Lung (tissue), 12 donors: ENCODE results near the gene ADAMTSL1. TPM values are rescaled to one million over a fixed set of nuclear protein-coding genes. Genes with fewer than 3 reads are reported as not detected.

Experiments
- ATAC-seq: fragments of 200-7000 bp; cut with Tn5 transposase; one replicate; pipeline ENCODE4 v1.9.1; 2020; ENCODE audit warnings: moderate number of reproducible peaks; ENCODE audit not compliant: insufficient read depth, low FRiP score
- DNase-seq, 3 donors: peaks; one replicate each; pipeline ENCODE4 v3.0.0-alpha.2; 2013 to 2017
- H3K27ac ChIP-seq, 2 donors: one replicate each; pipeline ENCODE4 v1.5.1; 2013; ENCODE audit warnings: mild to moderate bottlenecking in 2 of 2, moderate library complexity in 2 of 2, control low read depth in 1 of 2, inconsistent platforms in 1 of 2, low read depth in 1 of 2, low read length in 1 of 2
- H3K27me3 ChIP-seq, 3 donors: one replicate each; pipeline ENCODE4 v1.5.1; 2013; ENCODE audit warnings: low read length in 2 of 3; ENCODE audit not compliant: control insufficient read depth in 3 of 3, insufficient read depth in 3 of 3
- H3K36me3 ChIP-seq, 4 donors: one replicate each; pipeline ENCODE4 v1.5.1; 2013; ENCODE audit warnings: low read length in 4 of 4, mild to moderate bottlenecking in 1 of 4, moderate library complexity in 1 of 4; ENCODE audit not compliant: control insufficient read depth in 4 of 4, insufficient read depth in 4 of 4
- H3K4me1 ChIP-seq, 5 donors: one replicate each; pipeline ENCODE4 v1.5.1; 2013; ENCODE audit warnings: low read length in 5 of 5, mild to moderate bottlenecking in 2 of 5, moderate library complexity in 1 of 5; ENCODE audit not compliant: control insufficient read depth in 5 of 5, insufficient read depth in 5 of 5
- H3K4me3 ChIP-seq: one replicate; pipeline ENCODE4 v1.5.1; 2013; ENCODE audit warnings: mild to moderate bottlenecking, control low read depth, moderate library complexity
- H3K9ac ChIP-seq, 2 donors: one replicate each; pipeline ENCODE4 v1.5.1; 2013; ENCODE audit warnings: low read length in 2 of 2, control low read depth in 1 of 2; ENCODE audit not compliant: insufficient read depth in 1 of 2
- H3K9me3 ChIP-seq, 4 donors: one replicate each; pipeline ENCODE4 v1.5.1; 2013; ENCODE audit warnings: low read length in 3 of 4, mild to moderate bottlenecking in 1 of 4, moderate library complexity in 1 of 4; ENCODE audit not compliant: control insufficient read depth in 4 of 4, insufficient read depth in 3 of 4
- WGBS, 2 donors: extraction: QIAGEN DNeasy Blood & Tissue Kit; methylation state at CpG; one replicate each; pipeline ENCODE4 v1.1.7; 2013; 5-methylcytosine and 5-hydroxymethylcytosine counted together
- polyA plus RNA-seq, 2 donors: library from polyadenylated mRNA; stranded (reverse); fragments of 200-250 nt; gene quantifications; one replicate each; pipeline ENCODE4 v1.2.1, GENCODE V29; 2013
- total RNA-seq, 2 donors: library from RNA; depleted of rRNA in 1 of 2; stranded (reverse); fragments of >200 nt in 1 of 2; gene quantifications; one replicate each; pipeline ENCODE4 v1.2.1, GENCODE V29; 2014 to 2021
- TF ChIP-seq, protein P1 (sequence below): IDR thresholded peaks from 2 replicates; pipeline ENCODE4 v1.5.1; 2012; ENCODE audit warnings: mild to moderate bottlenecking; ENCODE audit errors: control extremely low read depth, extremely low read depth
- donor health status: control.
- donor health status: control.
- donor health status: Bipolar disorder and iron deficiency.
- donor health status: healthy.
- donor health status: DM: yes; HTN: yes; CAD: no.

ADAMTSL1 gene
- total and polyA plus RNA-seq, 4 donors: 0.25 to 36.2 (median 1.4) TPM

DNA sequence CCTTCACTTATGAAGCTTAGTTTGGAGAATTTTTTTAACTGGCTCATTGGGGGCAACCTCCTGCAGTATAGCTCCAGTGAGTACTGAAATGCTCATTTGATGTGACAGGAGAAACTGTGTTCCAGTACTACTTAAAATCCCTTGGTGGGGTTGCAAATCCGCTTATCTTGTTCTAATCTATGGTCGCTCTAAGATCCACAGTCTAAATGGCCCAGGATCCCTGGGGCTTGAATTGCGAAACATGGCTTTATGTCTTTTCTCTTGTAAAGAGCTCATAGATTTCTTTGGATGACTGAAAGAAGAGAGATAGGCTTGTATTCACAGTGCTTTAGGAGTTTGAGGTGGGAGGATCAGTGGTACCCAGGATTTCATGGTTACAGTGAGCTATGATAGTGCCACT is 52.7 kb downstream of the ADAMTSL1 start:
- TF ChIP-seq, protein P1, sequence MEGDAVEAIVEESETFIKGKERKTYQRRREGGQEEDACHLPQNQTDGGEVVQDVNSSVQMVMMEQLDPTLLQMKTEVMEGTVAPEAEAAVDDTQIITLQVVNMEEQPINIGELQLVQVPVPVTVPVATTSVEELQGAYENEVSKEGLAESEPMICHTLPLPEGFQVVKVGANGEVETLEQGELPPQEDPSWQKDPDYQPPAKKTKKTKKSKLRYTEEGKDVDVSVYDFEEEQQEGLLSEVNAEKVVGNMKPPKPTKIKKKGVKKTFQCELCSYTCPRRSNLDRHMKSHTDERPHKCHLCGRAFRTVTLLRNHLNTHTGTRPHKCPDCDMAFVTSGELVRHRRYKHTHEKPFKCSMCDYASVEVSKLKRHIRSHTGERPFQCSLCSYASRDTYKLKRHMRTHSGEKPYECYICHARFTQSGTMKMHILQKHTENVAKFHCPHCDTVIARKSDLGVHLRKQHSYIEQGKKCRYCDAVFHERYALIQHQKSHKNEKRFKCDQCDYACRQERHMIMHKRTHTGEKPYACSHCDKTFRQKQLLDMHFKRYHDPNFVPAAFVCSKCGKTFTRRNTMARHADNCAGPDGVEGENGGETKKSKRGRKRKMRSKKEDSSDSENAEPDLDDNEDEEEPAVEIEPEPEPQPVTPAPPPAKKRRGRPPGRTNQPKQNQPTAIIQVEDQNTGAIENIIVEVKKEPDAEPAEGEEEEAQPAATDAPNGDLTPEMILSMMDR: no peak
- no peak for DNase-seq
- WGBS, 2 donors: 91 to 93% methylated on average over 3 of the region's 3 CpGs

DNA sequence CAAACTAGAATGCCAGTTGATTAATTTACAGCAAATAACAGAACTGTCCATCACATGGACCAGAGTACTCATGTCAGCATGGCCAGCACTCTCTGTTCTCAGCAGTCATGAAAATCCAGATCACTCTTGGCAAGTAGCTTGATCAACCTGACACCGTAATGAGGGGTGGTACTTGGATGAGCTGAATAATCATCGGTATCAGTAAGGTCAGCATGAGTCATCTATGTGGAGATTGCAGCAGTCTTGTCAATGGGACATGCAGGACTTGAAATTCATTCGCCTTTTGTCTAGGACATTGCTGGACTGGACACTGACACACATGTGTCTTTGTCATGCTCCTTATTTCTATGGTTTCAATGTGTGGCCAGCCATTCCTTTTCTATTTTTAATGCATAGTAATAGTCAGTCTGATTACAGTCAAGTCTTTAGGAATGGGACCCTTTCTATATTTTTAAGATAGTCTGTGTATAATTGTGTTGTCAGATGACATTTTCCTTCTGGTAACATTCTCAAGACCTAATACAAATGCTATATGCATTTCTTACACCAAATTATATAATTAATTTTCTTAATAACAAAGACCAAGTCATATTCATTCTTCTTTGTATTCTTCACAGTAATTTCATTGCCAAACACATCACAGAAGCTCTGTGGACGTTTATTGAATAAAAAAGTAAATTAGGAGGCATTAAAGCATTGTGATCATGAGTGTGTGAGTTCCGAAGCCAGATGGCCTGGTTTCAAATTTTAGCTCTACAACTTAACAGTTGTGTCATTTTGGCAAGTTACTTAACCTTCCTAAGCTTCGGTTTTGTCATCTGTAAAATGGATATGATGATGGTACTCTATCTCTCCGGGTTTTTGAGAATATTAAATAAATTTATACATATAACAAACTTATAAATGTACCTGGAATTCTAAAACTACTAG is 57.4 kb downstream of the ADAMTSL1 start:
- no peak for ATAC-seq
- DNase-seq: peak; percentile 42 to 88 (median 82)
- H3K4me1 ChIP-seq: peaks cover 0 to 4% (median 2%) of the 10 kb centered on the region in 5 donors
- H3K9me3 ChIP-seq: peaks cover 0 to 10% (median 2%) of the 10 kb centered on the region in 4 donors
- 82 to 86% methylated on average over 7 of the region's 7 CpGs for WGBS, 2 donors
- no peaks in the 10 kb centered on the region for H3K27me3 ChIP-seq
- TF ChIP-seq, protein P1: no peak
- no peak overlapping the region for H3K27ac ChIP-seq
- no peak overlapping the region for H3K4me3 ChIP-seq
- peaks cover 0 to 5% (median 0%) of the 10 kb centered on the region in 4 donors for H3K36me3 ChIP-seq
- no peak overlapping the region for H3K9ac ChIP-seq

More for the DNA sequence above, 52.7 kb downstream of the ADAMTSL1 start:
- Histone ChIP-seq H3K4me1 (peaks cover 0 to 4% (median 2%) of the 10 kb centered on the region in 5 donors), H3K9ac (no peak overlapping the region), H3K27ac (no peak overlapping the region), H3K4me3 (no peak overlapping the region), H3K36me3 (no peaks in the 10 kb centered on the region), H3K27me3 (no peaks in the 10 kb centered on the region), H3K9me3 (no peaks in the 10 kb centered on the region)
- no peak for ATAC-seq

DNA sequence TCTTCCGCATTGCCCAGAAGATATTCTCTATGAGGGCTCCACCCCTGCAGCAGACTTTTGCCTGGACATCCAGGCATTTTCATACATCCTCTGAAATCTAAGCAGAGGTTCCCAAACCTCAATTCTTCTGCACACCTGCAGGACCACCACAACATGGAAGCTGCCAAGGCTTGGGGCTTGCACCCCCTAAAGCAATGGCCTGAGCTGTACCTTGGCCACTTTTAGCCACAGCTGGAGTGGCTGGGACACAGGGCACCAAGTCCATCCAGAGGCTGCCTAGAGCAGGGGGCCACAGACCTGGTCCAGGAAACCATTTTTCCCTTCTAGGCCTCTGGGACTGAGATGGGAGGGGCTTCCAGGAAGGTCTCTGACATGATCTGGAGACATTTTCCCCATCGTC is 60.7 kb downstream of the ADAMTSL1 start:
- no peaks in the 10 kb centered on the region for H3K27me3 ChIP-seq
- TF ChIP-seq, protein P1: no peak
- ATAC-seq (no peak), DNase-seq (no peak)
- H3K9me3 ChIP-seq: peaks cover 0 to 10% (median 2%) of the 10 kb centered on the region in 4 donors
- no peak overlapping the region for H3K9ac ChIP-seq
- H3K4me3 ChIP-seq: no peak overlapping the region
- peaks cover 0 to 4% (median 2%) of the 10 kb centered on the region in 5 donors for H3K4me1 ChIP-seq
- peaks cover 0 to 5% (median 0%) of the 10 kb centered on the region in 4 donors for H3K36me3 ChIP-seq
- no peak overlapping the region for H3K27ac ChIP-seq
- WGBS, 2 donors: 94 to 97% methylated on average over 2 of the region's 2 CpGs
